ENCODE results near the gene RSRC2.

The RSRC2 gene

GRCh38 chr12:122454250-122454721, 72.5 kb downstream of the RSRC2 start:
- ATAC-seq, result no peak; the same call in 2 of the 3 replicates
- TF ChIP-seq ZNF565 (CRISPR knock-in tag; conservative IDR thresholded peaks at IDR 0.05; ENCODE audit: low read depth) (no peak), ZC3H10 (CRISPR knock-in tag; IDR thresholded peaks at IDR 0.05) (no peak), BACH2 (CRISPR knock-in tag; IDR thresholded peaks at IDR 0.05; ENCODE audit: borderline replicate concordance) (no peak), OSR1 (CRISPR knock-in tag; IDR thresholded peaks at IDR 0.05) (no peak), CSRNP3 (CRISPR knock-in tag; IDR thresholded peaks at IDR 0.05) (no peak), PPARA (CRISPR knock-in tag; IDR thresholded peaks at IDR 0.05; ENCODE audit: borderline replicate concordance) (no peak), ZNF8 (CRISPR knock-in tag; IDR thresholded peaks at IDR 0.05) (no peak), ISL1 (CRISPR knock-in tag; IDR thresholded peaks at IDR 0.05) (no peak), ZNF70 (CRISPR knock-in tag; IDR thresholded peaks at IDR 0.05) (no peak), CSDC2 (CRISPR knock-in tag; IDR thresholded peaks at IDR 0.05) (no peak), ESRRG (CRISPR knock-in tag; IDR thresholded peaks at IDR 0.05) (no peak), ZFP3 (CRISPR knock-in tag; IDR thresholded peaks at IDR 0.05) (no peak), TCF4 (CRISPR knock-in tag; IDR thresholded peaks at IDR 0.05; ENCODE audit: borderline replicate concordance) (no peak), PATZ1 (CRISPR knock-in tag; IDR thresholded peaks at IDR 0.05; ENCODE audit: borderline replicate concordance) (no peak), ARNTL (CRISPR knock-in tag; IDR thresholded peaks at IDR 0.05; ENCODE audit: borderline replicate concordance, low read depth) (no peak)
- TF ChIP-seq, protein P1, sequence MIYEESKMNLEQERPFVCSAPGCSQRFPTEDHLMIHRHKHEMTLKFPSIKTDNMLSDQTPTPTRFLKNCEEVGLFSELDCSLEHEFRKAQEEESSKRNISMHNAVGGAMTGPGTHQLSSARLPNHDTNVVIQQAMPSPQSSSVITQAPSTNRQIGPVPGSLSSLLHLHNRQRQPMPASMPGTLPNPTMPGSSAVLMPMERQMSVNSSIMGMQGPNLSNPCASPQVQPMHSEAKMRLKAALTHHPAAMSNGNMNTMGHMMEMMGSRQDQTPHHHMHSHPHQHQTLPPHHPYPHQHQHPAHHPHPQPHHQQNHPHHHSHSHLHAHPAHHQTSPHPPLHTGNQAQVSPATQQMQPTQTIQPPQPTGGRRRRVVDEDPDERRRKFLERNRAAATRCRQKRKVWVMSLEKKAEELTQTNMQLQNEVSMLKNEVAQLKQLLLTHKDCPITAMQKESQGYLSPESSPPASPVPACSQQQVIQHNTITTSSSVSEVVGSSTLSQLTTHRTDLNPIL (CRISPR knock-in tag; IDR thresholded peaks at IDR 0.05; ENCODE audit: low read depth), result no peak
- TF ChIP-seq, protein P2, sequence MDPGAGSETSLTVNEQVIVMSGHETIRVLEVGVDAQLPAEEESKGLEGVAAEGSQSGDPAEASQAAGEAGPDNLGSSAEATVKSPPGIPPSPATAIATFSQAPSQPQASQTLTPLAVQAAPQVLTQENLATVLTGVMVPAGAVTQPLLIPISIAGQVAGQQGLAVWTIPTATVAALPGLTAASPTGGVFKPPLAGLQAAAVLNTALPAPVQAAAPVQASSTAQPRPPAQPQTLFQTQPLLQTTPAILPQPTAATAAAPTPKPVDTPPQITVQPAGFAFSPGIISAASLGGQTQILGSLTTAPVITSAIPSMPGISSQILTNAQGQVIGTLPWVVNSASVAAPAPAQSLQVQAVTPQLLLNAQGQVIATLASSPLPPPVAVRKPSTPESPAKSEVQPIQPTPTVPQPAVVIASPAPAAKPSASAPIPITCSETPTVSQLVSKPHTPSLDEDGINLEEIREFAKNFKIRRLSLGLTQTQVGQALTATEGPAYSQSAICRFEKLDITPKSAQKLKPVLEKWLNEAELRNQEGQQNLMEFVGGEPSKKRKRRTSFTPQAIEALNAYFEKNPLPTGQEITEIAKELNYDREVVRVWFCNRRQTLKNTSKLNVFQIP (CRISPR knock-in tag; IDR thresholded peaks at IDR 0.05; ENCODE audit: borderline replicate concordance, low read depth), result no peak
